GM20000 (cell line): ENCODE results near the gene NPHP4.

Experiments used
- DNase-seq: peaks from one replicate; pipeline ENCODE4 v3.0.0; 2012; ENCODE audit warnings: low spot score
- CTCF ChIP-seq: IDR thresholded peaks from 2 replicates; pipeline ENCODE4 v1.5.1; 2012; ENCODE audit warnings: mild to moderate bottlenecking, control low read depth; ENCODE audit errors: extremely low read depth, missing control alignments

Gene NPHP4

GRCh38 chr1:5822266-5822665 lies 170.0 kb downstream of the NPHP4 start:
- TF ChIP-seq CTCF = no peak

GRCh38 chr1:5821540-5822176 lies 170.6 kb downstream of the NPHP4 start:
- no peak for TF ChIP-seq CTCF
- no peak for DNase-seq

More at GRCh38 chr1:5822266-5822665, 170.0 kb downstream of the NPHP4 start:
- DNase-seq = no peak

GRCh38 chr1:5820026-5820421 lies 172.2 kb downstream of the NPHP4 start:
- TF ChIP-seq CTCF = no peak
- DNase-seq = no peak

- no peak for DNase-seq
These were observed 172.7 kb downstream of the NPHP4 start for GRCh38 chr1:5819391-5820025.

GRCh38 chr1:5818755-5819154 lies 173.5 kb downstream of the NPHP4 start:
- TF ChIP-seq CTCF = no peak
- no peak for DNase-seq

More at GRCh38 chr1:5819391-5820025, 172.7 kb downstream of the NPHP4 start:
- TF ChIP-seq CTCF = no peak

GRCh38 chr1:5815716-5816115 lies 176.5 kb downstream of the NPHP4 start:
- TF ChIP-seq CTCF = no peak
- DNase-seq = no peak

GRCh38 chr1:5815211-5815610 lies 177.0 kb downstream of the NPHP4 start:
- DNase-seq = no peak
- no peak for TF ChIP-seq CTCF
